ENCODE data around the gene AP1S3.
"Not testable (repeated sequence)": the region's sequence is repeated elsewhere in the genome, so short reads cannot be mapped to it uniquely, and the experiment has no call there.

GRCh38 chr2:223872772-223873171 lies 35.4 kb upstream of the AP1S3 start:
- TF ChIP-seq EZH2phosphoT487 (IDR thresholded peaks at IDR 0.05; ENCODE audit: borderline replicate concordance, low read length); CTCF (conservative IDR thresholded peaks at IDR 0.05; ENCODE audit: low read depth, low read length); EZH2 (IDR thresholded peaks at IDR 0.05; ENCODE audit: low read length, unreplicated experiment): not testable (repeated sequence)

All from PC-3 (cell line).